ACC112 (cell line): Measurements from ENCODE around the gene PGF.

Experiments used
- H2AFZ ChIP-seq: fragments of 200-600 bp; sonication (generic); one replicate; pipeline ENCODE4 v1.6.0; 2017; ENCODE audit warnings: antibody characterized with exemption, low read length; ENCODE audit not compliant: unreplicated experiment
- H3K27ac ChIP-seq: fragments of 200-600 bp; sonication (generic); 2 replicates; pipeline ENCODE4 v1.5.1; 2014; ENCODE audit warnings: low read depth, mild to moderate bottlenecking, antibody characterized with exemption, low read length, moderate library complexity
- H3K27me3 ChIP-seq: fragments of 200-600 bp; sonication (generic); 2 replicates; pipeline ENCODE4 v1.6.1; 2014; ENCODE audit warnings: mild to moderate bottlenecking, antibody characterized with exemption, low read length, moderate library complexity, mixed read lengths; ENCODE audit not compliant: insufficient read depth
- H3K36me3 ChIP-seq: fragments of 200-600 bp; sonication (generic); 2 replicates; pipeline ENCODE4 v1.6.1; 2016; ENCODE audit warnings: mild to moderate bottlenecking, antibody characterized with exemption, low read length, moderate library complexity, mixed read lengths; ENCODE audit not compliant: insufficient read depth
- H3K4me1 ChIP-seq: fragments of 200-600 bp; sonication (generic); one replicate; pipeline ENCODE4 v1.6.1; 2016; ENCODE audit warnings: low read length, mixed read lengths; ENCODE audit not compliant: insufficient read depth, unreplicated experiment, control insufficient read depth
- H3K4me3 ChIP-seq: fragments of 200-600 bp; sonication (generic); 2 replicates; pipeline ENCODE4 v1.5.1; 2014; ENCODE audit warnings: mild to moderate bottlenecking, low read depth, low read length
- H3K79me2 ChIP-seq: fragments of 200-600 bp; sonication (generic); one replicate; pipeline ENCODE4 v1.6.0; 2016; ENCODE audit warnings: low read length; ENCODE audit not compliant: control insufficient read depth, unreplicated experiment, insufficient read depth

PGF gene

DNA sequence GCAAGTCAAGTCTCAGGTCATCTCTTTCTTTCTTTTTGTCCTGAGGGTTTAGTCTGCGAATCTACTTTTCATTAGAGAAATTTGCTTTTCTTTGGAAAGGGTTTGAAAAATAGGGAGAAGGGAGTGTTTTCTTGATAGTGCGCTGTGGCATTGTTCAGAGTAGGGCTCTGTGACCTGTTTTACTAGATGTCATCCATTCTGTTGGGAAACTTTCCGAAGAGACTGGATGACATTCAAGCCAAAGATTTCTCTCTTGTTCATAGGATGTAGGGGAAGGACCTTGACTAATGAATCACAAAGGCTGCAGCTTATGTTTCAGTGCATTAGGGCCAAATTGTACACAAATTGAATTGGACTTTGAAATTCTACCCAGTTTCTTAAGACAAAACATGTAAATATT is 59.0 kb downstream of the PGF start:
- H3K36me3 ChIP-seq = peaks cover 82% of the 10 kb centered on the region

DNA sequence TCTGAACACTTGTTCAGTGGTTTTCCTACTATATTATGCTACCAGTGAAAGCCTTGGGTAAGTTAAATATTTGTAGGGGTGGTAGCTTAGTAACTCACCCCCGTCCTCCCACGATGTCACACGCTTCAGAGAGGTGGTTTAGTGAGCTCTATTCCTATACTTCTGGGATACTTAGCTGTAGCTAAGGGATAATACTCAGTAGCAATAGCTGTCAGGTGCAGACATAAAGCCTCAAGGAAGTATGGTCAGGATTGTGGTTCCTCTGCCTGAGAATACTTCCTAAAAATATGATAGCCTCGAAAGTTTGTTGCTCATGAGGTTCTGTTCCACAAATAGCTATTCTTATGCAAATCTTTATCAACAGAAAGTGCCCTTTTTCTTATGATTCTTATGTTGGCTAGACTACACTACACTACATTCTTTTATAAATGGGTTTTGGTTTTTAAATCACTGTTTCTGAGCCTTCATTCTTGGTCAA is 61.7 kb downstream of the PGF start:
- peaks cover 24% of the 10 kb centered on the region for H3K79me2 ChIP-seq
- H3K27ac ChIP-seq = no peak overlapping the region
- H2AFZ ChIP-seq = no peak overlapping the region
- H3K27me3 ChIP-seq = no peaks in the 10 kb centered on the region
- H3K4me3 ChIP-seq = no peak overlapping the region
- peaks cover 20% of the 10 kb centered on the region for H3K4me1 ChIP-seq
- peaks cover 63% of the 10 kb centered on the region for H3K36me3 ChIP-seq

More for the DNA sequence above, 59.0 kb downstream of the PGF start:
- Histone ChIP-seq H3K27me3 (no peaks in the 10 kb centered on the region), H3K79me2 (peaks cover 18% of the 10 kb centered on the region), H3K4me1 (peaks cover 11% of the 10 kb centered on the region), H2AFZ (no peak overlapping the region), H3K27ac (no peak overlapping the region), H3K4me3 (no peak overlapping the region)

DNA sequence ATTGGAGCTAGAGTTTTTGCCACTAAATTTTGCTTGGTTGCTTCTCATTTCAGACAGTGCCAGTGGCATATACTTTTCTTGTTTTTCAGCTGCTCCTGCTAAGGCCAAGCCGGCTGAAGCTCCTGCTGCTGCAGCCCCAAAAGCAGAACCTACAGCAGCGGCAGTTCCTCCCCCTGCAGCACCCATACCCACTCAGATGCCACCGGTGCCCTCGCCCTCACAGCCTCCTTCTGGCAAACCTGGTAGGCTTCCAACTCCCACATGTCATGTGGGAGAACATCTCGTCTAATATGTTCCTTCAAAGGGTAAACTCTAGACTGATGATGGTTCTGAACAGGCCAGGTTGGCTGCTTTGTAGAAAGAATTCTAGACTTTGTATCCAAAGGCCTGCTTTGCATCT is 62.7 kb downstream of the PGF start:
- no peak overlapping the region for H3K27ac ChIP-seq
- peaks cover 33% of the 10 kb centered on the region for H3K79me2 ChIP-seq
- H3K4me1 ChIP-seq = peaks cover 28% of the 10 kb centered on the region
- no peak overlapping the region for H2AFZ ChIP-seq
- H3K4me3 ChIP-seq = no peak overlapping the region
- peaks cover 54% of the 10 kb centered on the region for H3K36me3 ChIP-seq
- no peaks in the 10 kb centered on the region for H3K27me3 ChIP-seq

DNA sequence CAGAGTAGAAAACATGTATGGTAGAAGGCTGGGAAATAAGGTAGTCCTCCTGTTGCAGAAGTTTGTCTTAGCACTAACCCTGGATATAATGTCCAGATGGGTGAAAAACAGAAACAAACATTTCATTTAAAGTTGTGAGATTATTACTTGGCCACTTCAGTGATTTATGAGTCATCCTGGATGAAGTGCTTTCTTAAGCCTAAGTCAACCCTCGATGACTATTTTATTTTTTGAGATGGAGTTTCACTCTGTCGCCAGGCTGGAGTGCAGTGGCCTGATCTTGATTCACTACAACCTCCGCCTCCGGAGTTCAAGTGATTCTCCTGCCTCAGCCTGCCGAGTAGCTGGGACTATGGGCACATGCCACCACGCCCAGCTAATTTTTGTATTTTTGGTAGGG is 63.5 kb downstream of the PGF start:
- Histone ChIP-seq H3K4me3 (no peak overlapping the region), H3K27me3 (no peaks in the 10 kb centered on the region), H2AFZ (no peak overlapping the region), H3K27ac (peak overlapping the region; percentile 65), H3K36me3 (peaks cover 53% of the 10 kb centered on the region), H3K79me2 (peaks cover 40% of the 10 kb centered on the region), H3K4me1 (peaks cover 28% of the 10 kb centered on the region)
